Glomerular visceral epithelial cell (primary cell): Measurements from ENCODE around the gene TMEFF1.
A peak's percentile ranks its signal among the peaks of the same experiment; 100 is the strongest.

Experiments used
- DNase-seq: peaks from one replicate; pipeline ENCODE4 v3.0.0-alpha.2; 2016; ENCODE audit errors: extremely low spot score

Gene TMEFF1

GRCh38 chr9:100447041-100447440 lies 25.9 kb upstream of the TMEFF1 start:
- DNase-seq, result no peak

- no peak for DNase-seq
Observed at GRCh38 chr9:100448266-100448665, 24.7 kb upstream of the TMEFF1 start.

GRCh38 chr9:100449420-100449819 lies 23.5 kb upstream of the TMEFF1 start:
- no peak for DNase-seq

- DNase-seq, result no peak
Observed at GRCh38 chr9:100452894-100453293, 20.1 kb upstream of the TMEFF1 start.

- no peak for DNase-seq
Observed at GRCh38 chr9:100455470-100455869, 17.5 kb upstream of the TMEFF1 start.

GRCh38 chr9:100457517-100457916 lies 15.4 kb upstream of the TMEFF1 start:
- no peak for DNase-seq

GRCh38 chr9:100459963-100460362 lies 13.0 kb upstream of the TMEFF1 start:
- no peak for DNase-seq

- no peak for DNase-seq
Observed at GRCh38 chr9:100465274-100465673, 7.7 kb upstream of the TMEFF1 start.

- DNase-seq, result no peak
Observed at GRCh38 chr9:100465761-100466160, 7.2 kb upstream of the TMEFF1 start.

GRCh38 chr9:100466171-100466828 lies 6.6 kb upstream of the TMEFF1 start:
- DNase-seq, result no peak

- no peak for DNase-seq
Observed at GRCh38 chr9:100466829-100467221, 6.1 kb upstream of the TMEFF1 start.

GRCh38 chr9:100468041-100468440 lies 4.9 kb upstream of the TMEFF1 start:
- DNase-seq, result no peak

GRCh38 chr9:100472268-100472667 lies 681 bp upstream of the TMEFF1 start:
- DNase-seq, result no peak

GRCh38 chr9:100473276-100474081 lies 530 bp downstream of the TMEFF1 start:
- peak; percentile 46 for DNase-seq

GRCh38 chr9:100474082-100474923 lies 1.4 kb downstream of the TMEFF1 start:
- DNase-seq, result no peak

- no peak for DNase-seq
Observed at GRCh38 chr9:100474924-100475276, 2.0 kb downstream of the TMEFF1 start.

- DNase-seq, result no peak
Observed at GRCh38 chr9:100477241-100477640, 4.3 kb downstream of the TMEFF1 start.

- no peak for DNase-seq
Observed at GRCh38 chr9:100478192-100478591, 5.2 kb downstream of the TMEFF1 start.

- DNase-seq, result no peak
Observed at GRCh38 chr9:100479820-100480219, 6.9 kb downstream of the TMEFF1 start.

- DNase-seq, result no peak
Observed at GRCh38 chr9:100485196-100485595, 12.2 kb downstream of the TMEFF1 start.

GRCh38 chr9:100486479-100487176 lies 13.7 kb downstream of the TMEFF1 start:
- no peak for DNase-seq

GRCh38 chr9:100488177-100488576 lies 15.2 kb downstream of the TMEFF1 start:
- DNase-seq, result no peak
